OCI-LY7 (cell line): ENCODE measurements around the gene RBM6.

Experiments
- EZH2phosphoT487 ChIP-seq: fragments of 200-600 bp; sonication (generic); IDR thresholded peaks from 2 replicates; pipeline ENCODE4 v1.6.1; 2018; ENCODE audit warnings: low read depth, borderline replicate concordance, mild to moderate bottlenecking, mixed run types, antibody characterized with exemption, low read length, moderate library complexity, mixed read lengths
- TF ChIP-seq, protein P1 (sequence below): fragments of 200-600 bp; sonication (generic); conservative IDR thresholded peaks from 2 replicates; pipeline ENCODE4 v1.5.1; 2014; ENCODE audit warnings: mild to moderate bottlenecking, antibody characterized with exemption, low read length, moderate library complexity, mixed read lengths

DNA sequence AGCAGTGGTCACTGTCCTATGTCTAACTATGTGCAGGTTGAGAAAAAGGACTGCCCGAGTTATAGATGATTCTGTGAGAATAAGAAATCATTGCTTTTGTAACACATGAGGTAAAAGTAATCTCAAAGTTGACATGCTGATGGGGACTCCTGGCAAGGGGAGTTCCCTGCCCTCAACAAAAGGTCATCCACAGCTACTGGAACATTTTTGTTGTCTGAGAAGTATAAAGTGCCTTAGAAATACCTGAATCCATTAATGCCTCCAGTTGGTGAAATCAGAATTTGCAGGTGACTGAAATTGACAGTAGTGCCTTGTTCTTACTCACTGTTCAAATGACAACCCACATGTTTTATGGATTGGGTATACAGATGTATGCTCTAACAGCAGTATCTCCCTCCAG lies 105.0 kb downstream of the RBM6 start:
- TF ChIP-seq, protein P1, sequence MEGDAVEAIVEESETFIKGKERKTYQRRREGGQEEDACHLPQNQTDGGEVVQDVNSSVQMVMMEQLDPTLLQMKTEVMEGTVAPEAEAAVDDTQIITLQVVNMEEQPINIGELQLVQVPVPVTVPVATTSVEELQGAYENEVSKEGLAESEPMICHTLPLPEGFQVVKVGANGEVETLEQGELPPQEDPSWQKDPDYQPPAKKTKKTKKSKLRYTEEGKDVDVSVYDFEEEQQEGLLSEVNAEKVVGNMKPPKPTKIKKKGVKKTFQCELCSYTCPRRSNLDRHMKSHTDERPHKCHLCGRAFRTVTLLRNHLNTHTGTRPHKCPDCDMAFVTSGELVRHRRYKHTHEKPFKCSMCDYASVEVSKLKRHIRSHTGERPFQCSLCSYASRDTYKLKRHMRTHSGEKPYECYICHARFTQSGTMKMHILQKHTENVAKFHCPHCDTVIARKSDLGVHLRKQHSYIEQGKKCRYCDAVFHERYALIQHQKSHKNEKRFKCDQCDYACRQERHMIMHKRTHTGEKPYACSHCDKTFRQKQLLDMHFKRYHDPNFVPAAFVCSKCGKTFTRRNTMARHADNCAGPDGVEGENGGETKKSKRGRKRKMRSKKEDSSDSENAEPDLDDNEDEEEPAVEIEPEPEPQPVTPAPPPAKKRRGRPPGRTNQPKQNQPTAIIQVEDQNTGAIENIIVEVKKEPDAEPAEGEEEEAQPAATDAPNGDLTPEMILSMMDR = no peak
- TF ChIP-seq EZH2phosphoT487 = no peak
